CD4-positive, alpha-beta memory T cell (primary cell): ENCODE measurements around the gene SASH1. TPM values are rescaled to one million over a fixed set of nuclear protein-coding genes. Genes with fewer than 3 reads are reported as not detected.

Source experiments
- CTCF ChIA-PET: fragments of 350-600 bp; sonication (Branson Sonifier 250); formaldehyde crosslinking; loops from one replicate; lab custom pipeline; 2021; ENCODE audit warnings: inconsistent platforms; ENCODE audit not compliant: partially characterized antibody; lab: Charles Lee
- POLR2A ChIA-PET: fragments of 350-600 bp; sonication (Branson Sonifier 250); formaldehyde crosslinking; loops from one replicate; lab custom pipeline; 2021; ENCODE audit not compliant: partially characterized antibody; lab: Charles Lee
- DNase-seq, 5 donors: peaks; one replicate each; pipeline versions ENCODE4 v3.0.0 to v3.0.0-alpha.2; 2020 to 2022; ENCODE audit warnings: mixed read lengths in 1 of 5
- H3K27ac ChIP-seq: one replicate; pipeline ENCODE4 v1.7.0; 2013; ENCODE audit warnings: low read depth, low read length
- H3K27me3 ChIP-seq: 2 replicates; pipeline ENCODE4 v1.7.0; 2013; ENCODE audit warnings: mild to moderate bottlenecking, low read length, moderate library complexity; ENCODE audit not compliant: insufficient read depth
- H3K36me3 ChIP-seq: 2 replicates; pipeline ENCODE4 v1.7.0; 2013; ENCODE audit warnings: mild to moderate bottlenecking, low read length, moderate library complexity; ENCODE audit not compliant: insufficient read depth
- H3K4me1 ChIP-seq: 2 replicates; pipeline ENCODE4 v1.7.0; 2013; ENCODE audit warnings: mild to moderate bottlenecking, low read length, moderate library complexity; ENCODE audit not compliant: insufficient read depth
- H3K4me3 ChIP-seq, 2 donors: one replicate each; pipeline ENCODE4 v1.7.0; 2013; ENCODE audit warnings: low read length in 2 of 2, mild to moderate bottlenecking in 1 of 2
- H3K9me3 ChIP-seq, 2 donors: one replicate each; pipeline ENCODE4 v1.7.0; 2013; ENCODE audit warnings: low read length in 2 of 2, control low read depth in 1 of 2; ENCODE audit not compliant: control insufficient read depth in 1 of 2
- H3K27ac Mint-ChIP-seq, 7 donors: one replicate each; pipeline ENCODE4 v1.8.0; 2020 to 2021; ENCODE audit warnings: mixed read lengths in 7 of 7, mild to moderate bottlenecking in 6 of 7, inconsistent platforms in 3 of 7, moderate library complexity in 3 of 7
- H3K27me3 Mint-ChIP-seq, 2 donors: one replicate each; pipeline ENCODE4 v1.8.0; 2020 to 2021; ENCODE audit warnings: mixed read lengths in 2 of 2
- H3K36me3 Mint-ChIP-seq, 2 donors: one replicate each; pipeline ENCODE4 v1.8.0; 2020 to 2021; ENCODE audit warnings: mixed read lengths in 2 of 2, inconsistent platforms in 1 of 2, mild to moderate bottlenecking in 1 of 2
- H3K4me1 Mint-ChIP-seq, 4 donors: one replicate each; pipeline ENCODE4 v1.8.0; 2020 to 2021; ENCODE audit warnings: mixed read lengths in 4 of 4, mild to moderate bottlenecking in 1 of 4
- H3K4me3 Mint-ChIP-seq, 8 donors: one replicate each; pipeline ENCODE4 v1.8.0; 2020 to 2021; ENCODE audit warnings: mixed read lengths in 8 of 8, mild to moderate bottlenecking in 7 of 8, moderate library complexity in 6 of 8, inconsistent platforms in 3 of 8
- H3K9me3 Mint-ChIP-seq, 8 donors: one replicate each; pipeline ENCODE4 v1.8.0; 2020 to 2021; ENCODE audit warnings: mixed read lengths in 8 of 8, mild to moderate bottlenecking in 5 of 8, inconsistent platforms in 3 of 8, moderate library complexity in 1 of 8
- intact Hi-C: fragments of 100-400 bp; cut with micrococcal nuclease; formaldehyde crosslinking; loops from one replicate; pipeline ENCODE4 v1.15.1; 2023
- polyA plus RNA-seq, 2 donors: library from polyadenylated mRNA; unstranded; fragments of 300-500 nt; fragmentation: Illumina TruSeq; gene quantifications; one replicate each; pipeline ENCODE4 v1.2.3, GENCODE V29; 2021
- total RNA-seq, 2 experiments: library from RNA; stranded (reverse); gene quantifications; one replicate each; pipeline ENCODE4 v1.2.3, GENCODE V29; 2021

Gene SASH1
- total and polyA plus RNA-seq, 4 experiments from 2014 or later: 0.26 to 4.9 (median 1.7) TPM

DNA sequence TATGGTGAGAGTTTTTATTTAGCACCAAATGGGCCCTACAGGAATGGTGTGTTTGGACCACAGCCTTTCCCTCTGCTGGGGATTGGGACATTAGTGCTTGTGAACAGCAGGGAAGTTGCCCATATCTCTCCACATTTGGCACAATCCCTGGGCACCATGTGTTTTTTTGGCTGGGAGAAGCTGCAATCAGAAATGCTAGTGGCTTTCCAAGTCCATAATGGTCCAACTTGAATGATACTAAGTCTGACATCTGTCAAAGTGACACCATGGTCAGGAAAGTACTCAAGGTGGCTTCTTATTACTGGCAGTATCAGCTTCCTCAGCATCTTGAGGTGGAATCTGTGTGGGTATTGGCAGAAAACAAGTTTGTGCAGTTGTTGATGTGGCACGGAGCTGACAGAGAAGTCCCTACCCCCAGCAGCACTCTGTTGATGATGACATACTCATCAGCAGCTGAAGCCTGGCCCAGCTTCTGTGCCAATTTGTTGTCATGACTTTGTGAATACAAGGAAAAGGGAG is 53.0 kb downstream of the SASH1 start:
- Histone ChIP-seq H3K4me3 (no peak overlapping the region), H3K27ac (no peak overlapping the region), H3K36me3 (no peaks in the 10 kb centered on the region), H3K9me3 (no peaks in the 10 kb centered on the region), H3K4me1 (no peaks in the 10 kb centered on the region), H3K27me3 (no peaks in the 10 kb centered on the region)
- H3K9me3 Mint-ChIP-seq: no peaks in the 10 kb centered on the region
- H3K36me3 Mint-ChIP-seq: no peaks in the 10 kb centered on the region
- ChIA-PET POLR2A (no interaction called here), CTCF (no interaction called here)
- H3K4me3 Mint-ChIP-seq: no peak overlapping the region
- DNase-seq: no peak
- H3K27ac Mint-ChIP-seq: no peak overlapping the region
- no peaks in the 10 kb centered on the region for H3K4me1 Mint-ChIP-seq
- intact Hi-C loops: no loop called here
- H3K27me3 Mint-ChIP-seq: peaks cover 1 to 7% of the 10 kb centered on the region in 2 donors

DNA sequence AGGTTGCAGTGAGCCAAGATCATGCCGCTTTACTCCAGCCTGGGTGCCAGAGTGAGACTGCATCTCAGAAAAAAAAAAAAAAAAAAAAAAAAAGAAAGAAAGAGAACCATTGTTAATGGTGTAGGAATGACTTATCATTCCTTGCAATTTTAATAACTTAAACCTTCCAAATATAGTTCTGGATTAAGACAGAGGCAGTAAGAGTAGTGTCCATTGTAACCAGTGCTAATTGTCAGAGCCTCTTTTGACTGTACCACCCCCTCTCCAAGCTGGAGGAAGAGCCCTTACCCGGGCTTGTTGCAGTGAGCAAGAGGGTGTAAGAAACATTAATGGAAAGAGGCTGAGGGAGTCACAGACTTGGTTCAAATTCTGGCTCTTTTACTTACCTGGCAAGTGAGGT is 53.8 kb downstream of the SASH1 start:
- H3K27me3 ChIP-seq: no peaks in the 10 kb centered on the region
- H3K27me3 Mint-ChIP-seq: peaks cover under 1 to 7% of the 10 kb centered on the region in 2 donors
- no peaks in the 10 kb centered on the region for H3K9me3 Mint-ChIP-seq
- CTCF ChIA-PET: no interaction called here
- no peak overlapping the region for H3K27ac ChIP-seq
- no peak for DNase-seq
- no peaks in the 10 kb centered on the region for H3K4me1 Mint-ChIP-seq
- no peaks in the 10 kb centered on the region for H3K4me1 ChIP-seq
- H3K4me3 Mint-ChIP-seq: no peak overlapping the region
- no peak overlapping the region for H3K4me3 ChIP-seq
- H3K9me3 ChIP-seq: no peaks in the 10 kb centered on the region
- POLR2A ChIA-PET: no interaction called here
- intact Hi-C loops: no loop called here
- no peak overlapping the region for H3K27ac Mint-ChIP-seq
- no peaks in the 10 kb centered on the region for H3K36me3 ChIP-seq
- no peaks in the 10 kb centered on the region for H3K36me3 Mint-ChIP-seq

- CTCF ChIA-PET: no interaction called here
- no peaks in the 10 kb centered on the region for H3K27me3 ChIP-seq
- no peaks in the 10 kb centered on the region for H3K36me3 ChIP-seq
- no peak overlapping the region for H3K4me3 ChIP-seq
- DNase-seq: no peak
- H3K36me3 Mint-ChIP-seq: no peaks in the 10 kb centered on the region
- H3K9me3 ChIP-seq: no peaks in the 10 kb centered on the region
- no peak overlapping the region for H3K4me3 Mint-ChIP-seq
- H3K27ac Mint-ChIP-seq: no peak overlapping the region
- peaks cover 5 to 9% of the 10 kb centered on the region in 2 donors for H3K27me3 Mint-ChIP-seq
- H3K27ac ChIP-seq: no peak overlapping the region
- H3K9me3 Mint-ChIP-seq: no peaks in the 10 kb centered on the region
- no peaks in the 10 kb centered on the region for H3K4me1 ChIP-seq
- intact Hi-C loops: no loop called here
- POLR2A ChIA-PET: no interaction called here
- H3K4me1 Mint-ChIP-seq: peaks cover 0 to 1% (median 0%) of the 10 kb centered on the region in 4 donors
These were observed 54.3 kb downstream of the SASH1 start for GRCh38 chr6:148396926-148397325.

GRCh38 chr6:148398244-148398643 is 55.6 kb downstream of the SASH1 start:
- Histone ChIP-seq H3K9me3 (no peaks in the 10 kb centered on the region), H3K27ac (no peak overlapping the region), H3K27me3 (no peaks in the 10 kb centered on the region), H3K4me3 (no peak overlapping the region), H3K36me3 (no peaks in the 10 kb centered on the region), H3K4me1 (no peaks in the 10 kb centered on the region)
- CTCF ChIA-PET: no interaction called here
- no peaks in the 10 kb centered on the region for H3K9me3 Mint-ChIP-seq
- peaks cover 4 to 5% of the 10 kb centered on the region in 2 donors for H3K27me3 Mint-ChIP-seq
- POLR2A ChIA-PET: no interaction called here
- H3K4me1 Mint-ChIP-seq: peaks cover 0 to 1% (median 0%) of the 10 kb centered on the region in 4 donors
- no peaks in the 10 kb centered on the region for H3K36me3 Mint-ChIP-seq
- H3K27ac Mint-ChIP-seq: no peak overlapping the region
- no peak overlapping the region for H3K4me3 Mint-ChIP-seq
- no peak for DNase-seq
- intact Hi-C loops: no loop called here

DNA sequence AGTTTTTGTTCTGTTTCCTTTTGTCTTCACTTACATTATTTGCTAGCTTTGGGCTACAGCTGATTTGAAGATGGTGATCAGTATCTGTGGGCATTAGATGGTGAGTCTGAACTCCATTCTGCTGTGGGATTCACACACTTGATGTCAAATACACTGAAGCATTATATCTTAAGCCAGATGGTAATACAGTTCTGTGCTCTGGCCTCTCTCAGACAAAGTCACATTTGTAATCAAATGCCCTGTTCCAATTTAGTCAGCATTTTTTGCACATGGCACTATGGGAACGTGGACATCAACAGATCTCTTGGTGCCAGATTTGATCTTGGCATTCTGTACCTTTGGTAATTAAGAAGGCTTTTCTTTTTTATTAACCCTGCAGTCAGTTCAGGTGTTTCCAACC is 56.0 kb downstream of the SASH1 start:
- Histone ChIP-seq H3K4me1 (no peaks in the 10 kb centered on the region), H3K27me3 (no peaks in the 10 kb centered on the region), H3K9me3 (no peaks in the 10 kb centered on the region), H3K36me3 (no peaks in the 10 kb centered on the region), H3K27ac (no peak overlapping the region), H3K4me3 (no peak overlapping the region)
- H3K36me3 Mint-ChIP-seq: no peaks in the 10 kb centered on the region
- no peak for DNase-seq
- intact Hi-C loops: no loop called here
- ChIA-PET CTCF (no interaction called here), POLR2A (no interaction called here)
- no peak overlapping the region for H3K4me3 Mint-ChIP-seq
- H3K4me1 Mint-ChIP-seq: peaks cover 0 to 1% (median 0%) of the 10 kb centered on the region in 4 donors
- H3K9me3 Mint-ChIP-seq: no peaks in the 10 kb centered on the region
- H3K27ac Mint-ChIP-seq: no peak overlapping the region
- peaks cover 4 to 5% of the 10 kb centered on the region in 2 donors for H3K27me3 Mint-ChIP-seq

DNA sequence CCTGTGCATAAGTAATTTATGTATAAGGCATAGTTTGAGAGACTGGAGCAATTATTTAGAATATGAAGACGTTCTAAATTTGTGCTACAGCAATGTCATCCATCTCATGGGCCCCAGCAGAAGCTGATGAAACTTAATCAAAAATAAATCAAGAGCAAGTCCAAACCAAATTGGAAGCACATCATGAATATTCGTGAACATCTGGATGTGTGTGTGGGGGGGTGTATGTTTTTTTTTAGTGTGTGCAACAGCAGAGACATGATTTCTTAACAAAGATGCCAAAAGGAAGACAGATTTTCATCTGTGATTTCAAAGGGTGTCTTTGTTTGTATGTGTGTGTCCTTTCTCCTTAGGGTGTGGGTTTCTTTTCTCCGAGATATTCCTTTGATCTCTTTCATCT is 58.9 kb downstream of the SASH1 start:
- no peak overlapping the region for H3K4me3 Mint-ChIP-seq
- no peaks in the 10 kb centered on the region for H3K36me3 ChIP-seq
- H3K9me3 ChIP-seq: no peaks in the 10 kb centered on the region
- DNase-seq: no peak
- H3K4me1 ChIP-seq: no peaks in the 10 kb centered on the region
- no peak overlapping the region for H3K27ac ChIP-seq
- no peaks in the 10 kb centered on the region for H3K36me3 Mint-ChIP-seq
- H3K9me3 Mint-ChIP-seq: no peaks in the 10 kb centered on the region
- H3K27me3 ChIP-seq: no peaks in the 10 kb centered on the region
- H3K27ac Mint-ChIP-seq: no peak overlapping the region
- ChIA-PET CTCF (no interaction called here), POLR2A (no interaction called here)
- intact Hi-C loops: no loop called here
- no peak overlapping the region for H3K4me3 ChIP-seq
- peaks cover 0 to 1% (median 0%) of the 10 kb centered on the region in 4 donors for H3K4me1 Mint-ChIP-seq
- H3K27me3 Mint-ChIP-seq: peaks cover 7 to 8% of the 10 kb centered on the region in 2 donors

DNA sequence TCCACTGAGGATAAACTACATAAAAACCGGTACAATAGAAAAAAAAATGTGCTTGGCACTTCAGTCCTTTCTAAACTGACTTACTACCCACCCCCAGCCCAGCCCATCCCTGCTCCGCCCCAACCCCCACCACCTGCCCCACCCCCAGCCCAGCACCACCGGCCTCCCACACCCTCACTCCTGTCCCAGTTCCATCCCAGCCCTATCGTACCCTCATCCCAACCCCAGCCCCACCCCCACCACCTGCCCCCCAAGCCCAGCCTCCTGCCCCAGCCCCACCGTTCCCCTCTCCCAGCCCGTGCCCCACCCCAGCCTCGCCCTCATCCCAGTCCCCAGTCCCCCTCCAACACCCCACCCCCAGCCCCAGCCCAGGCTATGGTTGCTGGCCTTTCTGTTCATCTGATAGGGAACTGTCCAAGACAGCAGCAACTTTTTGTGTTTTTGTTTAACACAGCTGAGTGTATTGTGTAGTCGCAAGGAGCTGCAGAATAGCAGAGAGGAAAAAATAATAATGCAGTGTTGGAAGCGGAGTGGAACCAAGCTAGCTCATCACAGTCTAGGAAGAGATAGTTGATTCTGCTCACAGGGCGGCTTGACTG is 61.9 kb downstream of the SASH1 start:
- Histone ChIP-seq H3K4me1 (no peaks in the 10 kb centered on the region), H3K27me3 (no peaks in the 10 kb centered on the region), H3K36me3 (no peaks in the 10 kb centered on the region), H3K9me3 (no peaks in the 10 kb centered on the region), H3K4me3 (no peak overlapping the region), H3K27ac (no peak overlapping the region)
- ChIA-PET CTCF (no interaction called here), POLR2A (no interaction called here)
- no peaks in the 10 kb centered on the region for H3K36me3 Mint-ChIP-seq
- H3K9me3 Mint-ChIP-seq: no peaks in the 10 kb centered on the region
- peaks cover 0 to 1% (median 0%) of the 10 kb centered on the region in 4 donors for H3K4me1 Mint-ChIP-seq
- intact Hi-C loops: no loop called here
- H3K4me3 Mint-ChIP-seq: no peak overlapping the region
- peaks cover 8 to 12% of the 10 kb centered on the region in 2 donors for H3K27me3 Mint-ChIP-seq
- H3K27ac Mint-ChIP-seq: no peak overlapping the region
- DNase-seq: no peak
